Measurements from ENCODE around the gene KRT76.

GRCh38 chr12:52801773-52802172, 24.6 kb upstream of the KRT76 start:
- TF ChIP-seq YY1 (IDR thresholded peaks at IDR 0.05; ENCODE audit: low read depth) (no peak), REST (IDR thresholded peaks at IDR 0.05; ENCODE audit: low read depth) (no peak)
